Measurements from ENCODE around the gene FAM72A. TPM values are rescaled to one million over a fixed set of nuclear protein-coding genes. Genes with fewer than 3 reads are reported as not detected.
A peak's percentile ranks its signal among the peaks of the same experiment; 100 is the strongest.
"Not testable (repeated sequence)": the region's sequence is repeated elsewhere in the genome, so short reads cannot be mapped to it uniquely, and the experiment has no call there.

FAM72A gene
- 4.5 and 7.2 TPM in 2 replicates for total RNA-seq (2014; rRNA removed; shearing (Covaris generic))

DNA sequence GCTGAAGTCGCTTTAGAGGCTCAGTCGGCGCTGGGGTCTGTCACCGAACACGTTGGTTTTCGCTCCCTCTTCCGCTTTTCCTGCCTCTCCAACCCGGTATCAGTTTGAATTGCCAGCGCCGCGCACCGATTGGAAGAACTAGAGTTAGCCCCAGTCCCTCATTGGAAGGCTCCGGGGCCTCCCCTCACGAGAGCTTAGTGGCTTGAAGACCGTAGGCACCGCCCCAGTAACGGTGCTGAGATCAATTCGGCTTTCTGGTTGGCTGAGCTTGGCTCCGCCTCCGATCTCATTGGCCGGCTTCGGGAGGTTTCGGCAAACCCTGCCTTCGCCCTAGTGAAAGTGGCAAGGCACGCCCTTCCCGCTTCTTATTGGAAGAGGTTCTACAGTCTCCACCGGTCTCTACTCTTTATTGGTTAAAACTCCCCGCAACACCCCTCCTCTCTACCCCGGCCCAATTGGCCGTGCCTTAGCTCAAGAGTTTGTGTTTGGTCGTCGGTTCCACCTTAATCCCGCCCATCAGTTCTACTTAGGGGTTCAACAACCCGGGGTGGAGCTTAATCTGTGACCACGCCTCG is at the start of gene FAM72A:
Gene FAM72A, minus strand, starts transcription at position 51 of the 575 bp plus-strand sequence. CDS start 814 bp downstream, outside the sequence.
- DNase-seq (ENCODE audit: low spot score) = peak; percentile 99

DNA sequence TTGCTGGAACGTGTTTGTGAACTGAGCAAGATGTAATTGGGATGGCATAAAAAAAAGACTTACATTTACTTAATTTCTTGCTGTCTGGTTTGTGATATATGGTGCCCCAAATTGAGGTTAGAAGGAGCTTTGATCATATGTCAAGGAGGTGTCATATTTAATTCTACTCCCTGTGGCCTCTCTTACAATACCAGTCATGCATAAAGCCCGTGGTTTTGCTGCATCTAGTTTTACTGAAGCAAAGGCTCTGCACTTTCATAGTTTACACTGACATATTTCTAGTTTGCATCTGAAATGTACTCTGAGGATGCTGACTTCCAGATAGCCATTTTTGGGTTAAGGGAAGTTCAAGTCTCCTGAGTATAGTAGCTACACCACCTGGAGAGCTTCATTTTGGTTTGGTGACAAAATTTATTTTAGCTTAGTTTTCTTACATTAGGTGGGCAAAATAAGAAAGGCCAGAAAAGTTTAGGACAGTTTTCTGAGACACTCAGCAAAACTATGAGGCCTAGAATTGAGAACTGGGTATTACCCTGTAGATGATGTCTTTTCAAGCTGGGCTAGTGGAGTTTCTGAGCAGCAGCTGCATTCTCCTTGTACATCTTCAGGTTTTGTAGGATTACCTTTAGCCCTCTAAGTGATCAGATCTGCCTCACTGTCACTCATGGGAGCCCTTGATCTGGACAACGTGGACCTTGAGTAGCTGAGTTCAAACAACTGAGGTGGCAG is 48.5 kb upstream of the FAM72A start:
- DNase-seq (ENCODE audit: low spot score) = not testable (repeated sequence)

DNA sequence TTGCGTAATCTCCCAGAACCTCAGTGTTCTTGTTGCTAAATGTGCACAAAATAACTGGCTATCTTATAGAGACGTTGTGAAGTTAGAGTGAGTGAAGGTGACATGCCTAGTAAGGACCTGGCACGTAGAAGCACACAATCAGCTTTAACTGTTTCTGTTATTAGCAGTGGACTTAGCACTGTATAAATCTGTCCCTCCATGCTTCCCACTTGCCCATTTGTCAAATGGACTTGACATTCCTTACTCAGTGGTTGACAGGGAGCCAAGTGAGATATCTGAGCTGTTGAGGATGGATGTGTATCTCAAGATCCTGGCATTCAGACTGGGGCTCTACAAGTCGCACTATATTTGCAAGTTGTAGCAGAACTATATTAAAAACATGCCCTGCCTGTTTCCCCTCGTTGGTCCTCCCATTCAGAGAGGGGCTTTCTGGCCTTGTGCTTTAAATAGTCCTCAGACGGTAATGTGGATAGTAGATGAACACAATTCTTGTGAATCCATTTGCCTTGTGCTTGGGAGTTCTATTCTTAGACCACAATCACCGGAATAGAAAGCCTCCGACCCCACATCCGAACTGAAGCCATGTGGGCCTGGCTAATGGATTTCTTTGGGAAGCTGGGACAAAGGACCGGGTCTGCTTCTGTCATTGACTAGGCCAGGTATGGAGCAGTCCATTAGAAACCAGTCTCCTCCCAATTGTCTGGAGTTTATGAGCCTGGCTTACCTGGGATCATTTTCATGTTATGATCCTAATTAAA is 43.7 kb upstream of the FAM72A start:
- not testable (repeated sequence) for DNase-seq (ENCODE audit: low spot score)

DNA sequence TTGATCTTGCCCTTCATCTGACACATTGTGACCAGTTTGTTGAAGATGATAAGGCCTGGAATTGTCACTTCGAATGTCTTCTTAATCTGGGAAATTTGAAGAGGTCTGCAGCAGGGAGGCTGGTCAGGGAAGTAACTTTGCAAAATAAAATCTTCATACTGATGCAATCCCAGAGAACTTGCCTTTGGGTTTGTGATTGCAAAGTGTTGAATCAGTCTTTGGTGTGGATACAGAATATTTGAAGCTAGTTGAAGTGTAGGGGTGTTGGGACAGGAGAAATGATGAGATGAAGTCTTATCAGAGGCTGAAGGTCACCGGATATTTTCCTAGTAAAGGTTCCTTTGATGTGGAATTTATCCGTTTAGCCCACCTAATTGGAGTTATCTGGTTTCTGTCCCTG is 42.8 kb upstream of the FAM72A start:
- not testable (repeated sequence) for DNase-seq (ENCODE audit: low spot score)

DNA sequence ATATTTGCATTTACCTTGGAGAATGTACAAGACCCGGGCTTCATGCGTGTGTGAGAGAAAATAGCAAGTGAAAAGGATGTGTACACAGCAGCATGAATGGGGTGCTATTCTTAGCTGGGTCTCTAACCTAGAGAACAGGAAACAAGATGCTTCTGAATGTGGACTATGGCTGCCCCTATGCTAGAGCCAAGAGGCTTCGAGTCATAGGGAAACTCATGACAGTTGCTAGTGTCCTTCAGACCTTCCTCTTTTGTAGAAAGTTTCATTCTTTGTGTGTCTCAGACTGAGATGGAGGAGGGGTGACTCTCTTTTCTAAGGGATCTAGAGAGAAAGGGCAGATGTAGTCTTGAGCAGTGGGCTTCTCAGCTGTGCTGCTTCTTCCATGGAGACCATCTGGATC is 40.7 kb upstream of the FAM72A start:
- DNase-seq (ENCODE audit: low spot score) = not testable (repeated sequence)

DNA sequence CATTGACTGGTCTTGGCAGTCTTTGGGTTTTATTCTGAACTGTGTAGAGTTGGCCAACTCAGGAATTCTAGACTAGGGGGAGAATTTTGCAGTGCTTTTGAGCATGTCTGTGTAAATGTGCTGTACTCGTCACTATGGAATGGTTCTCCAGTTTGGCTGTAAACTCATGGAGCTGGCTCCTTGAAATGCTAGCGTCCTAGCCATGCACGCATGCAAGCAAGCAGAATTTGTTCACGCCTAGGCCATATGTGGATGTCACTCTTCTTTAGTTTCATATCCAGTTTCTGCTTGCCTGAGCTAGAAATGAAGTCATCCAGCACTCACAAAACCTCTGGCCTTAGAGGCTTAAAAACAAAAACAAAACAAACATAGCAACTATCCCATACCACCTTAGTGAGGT is 37.6 kb upstream of the FAM72A start:
- not testable (repeated sequence) for DNase-seq (ENCODE audit: low spot score)

DNA sequence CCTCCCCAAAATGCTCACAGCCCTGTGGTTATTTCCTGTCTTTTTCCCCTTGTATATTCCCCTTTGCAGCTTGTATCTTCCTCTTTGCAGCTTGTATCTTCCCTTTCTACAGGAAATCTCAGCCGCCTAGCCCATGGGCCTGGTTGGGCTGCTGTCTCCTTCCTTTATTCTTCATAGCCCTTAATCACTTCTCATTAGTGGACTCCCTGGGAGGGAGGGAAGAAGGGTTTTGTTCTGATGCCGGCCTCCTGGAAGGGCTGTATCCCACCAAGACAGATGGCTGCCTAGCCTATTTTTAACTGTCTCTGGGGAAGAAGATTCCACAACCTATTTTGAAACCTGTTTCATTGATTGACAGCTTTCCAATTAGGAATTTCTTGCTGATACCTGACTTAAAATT is 32.6 kb upstream of the FAM72A start:
- not testable (repeated sequence) for DNase-seq (ENCODE audit: low spot score)

DNA sequence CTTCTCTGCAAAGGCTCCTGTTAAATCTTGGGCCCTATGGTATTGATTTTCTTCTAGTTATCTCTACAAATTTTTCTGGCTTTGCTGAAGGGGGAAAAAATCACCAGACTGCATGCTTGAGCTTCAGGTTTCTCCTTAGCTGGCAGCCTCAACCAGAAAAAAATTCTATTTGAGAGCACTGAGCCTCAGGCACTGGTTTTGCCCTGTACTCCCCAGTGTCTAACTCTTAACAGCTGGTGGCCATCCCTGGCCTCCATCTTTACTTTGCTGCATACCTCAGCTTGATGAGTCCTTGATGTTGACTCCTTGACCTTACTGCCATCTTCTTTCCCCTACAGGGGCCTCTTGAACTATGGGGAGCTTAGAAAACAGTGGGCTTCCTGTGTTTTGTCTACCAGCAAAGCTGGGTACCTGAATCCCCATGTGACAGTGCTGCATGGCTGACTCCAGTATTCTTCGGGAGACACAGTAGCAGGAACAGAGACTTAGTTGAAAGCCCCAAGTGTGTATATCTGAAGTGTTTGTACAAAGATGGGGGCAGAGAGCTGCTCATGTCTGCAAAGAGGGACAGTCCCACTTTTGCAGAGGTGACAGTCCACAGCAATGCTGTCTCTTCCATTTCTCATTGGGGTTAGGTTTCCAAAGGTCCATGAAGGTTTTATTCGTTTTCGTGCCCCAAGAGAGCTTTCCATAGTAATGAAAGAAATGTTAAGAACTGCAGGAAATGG is 31.7 kb upstream of the FAM72A start:
- not testable (repeated sequence) for DNase-seq (ENCODE audit: low spot score)

DNA sequence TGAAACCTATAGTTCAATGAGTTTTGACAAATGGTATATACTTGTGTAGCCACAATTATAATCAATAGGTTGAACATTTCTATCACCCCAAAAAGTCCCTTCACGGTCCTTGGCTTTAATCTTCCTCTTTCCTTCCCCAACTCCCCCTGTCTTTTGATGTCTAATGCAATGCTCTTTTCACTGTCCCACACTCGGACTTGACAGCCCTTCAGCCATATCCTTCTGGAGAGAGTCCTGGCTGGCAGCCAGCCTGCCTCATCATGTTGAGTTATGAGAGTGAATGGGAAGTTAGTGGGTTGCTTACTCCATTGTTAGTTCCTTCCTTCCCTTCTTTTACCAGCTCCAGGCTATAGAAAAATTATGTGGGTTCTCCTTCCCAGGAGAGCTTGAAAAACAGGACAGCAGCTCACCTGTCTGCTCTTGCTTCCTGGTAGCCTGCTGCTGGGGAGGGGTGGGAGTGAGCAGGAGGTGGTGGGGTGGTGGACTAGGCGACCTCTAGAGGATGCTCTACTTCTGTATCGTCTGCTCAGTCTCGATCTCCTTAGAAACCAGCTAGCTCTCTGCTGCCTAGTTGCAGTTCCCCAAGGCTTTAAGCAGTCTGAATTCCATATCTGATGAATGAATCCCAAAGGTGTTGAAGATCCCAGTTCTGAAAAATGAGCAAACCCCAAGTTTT is 30.5 kb upstream of the FAM72A start:
- not testable (repeated sequence) for DNase-seq (ENCODE audit: low spot score)

DNA sequence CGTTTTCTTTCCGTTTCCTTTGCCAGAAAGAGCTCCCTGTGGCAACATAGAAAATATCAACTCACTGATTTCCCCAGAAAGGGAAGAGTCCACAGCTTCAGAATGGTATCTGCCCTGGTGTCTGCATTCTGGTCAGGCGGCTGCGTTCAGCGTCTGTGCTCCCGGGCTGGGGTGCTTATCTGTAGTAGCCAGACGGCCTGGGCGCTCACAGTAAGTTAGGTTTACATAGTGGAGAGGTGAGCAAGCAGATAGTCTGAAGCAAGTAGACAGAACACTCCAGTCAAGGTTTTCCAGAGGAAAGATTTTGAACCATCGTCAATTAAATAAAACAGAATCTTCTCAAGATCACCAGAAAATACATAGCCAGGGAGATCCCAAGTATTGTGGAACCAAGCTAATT is 29.4 kb upstream of the FAM72A start:
- not testable (repeated sequence) for DNase-seq (ENCODE audit: low spot score)

DNA sequence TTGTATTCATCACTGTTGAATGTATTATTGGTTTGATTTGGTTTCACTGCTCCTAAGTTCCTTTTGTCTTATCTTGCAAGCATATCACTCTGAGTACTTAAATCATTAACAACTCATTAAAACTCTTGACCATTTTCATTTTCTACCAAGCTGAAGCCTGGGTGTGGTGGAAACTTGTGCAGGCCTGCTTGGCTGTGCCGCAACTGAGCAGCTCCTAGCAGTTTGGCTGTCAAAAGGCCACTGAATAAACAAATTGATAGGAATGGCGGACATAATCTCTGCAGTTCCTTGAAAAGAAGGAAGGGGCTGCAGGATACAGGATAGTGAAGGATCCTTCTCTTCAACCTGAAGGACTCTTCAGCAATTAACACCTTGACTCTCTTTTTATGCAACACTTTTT is 26.6 kb upstream of the FAM72A start:
- DNase-seq (ENCODE audit: low spot score) = not testable (repeated sequence)

DNA sequence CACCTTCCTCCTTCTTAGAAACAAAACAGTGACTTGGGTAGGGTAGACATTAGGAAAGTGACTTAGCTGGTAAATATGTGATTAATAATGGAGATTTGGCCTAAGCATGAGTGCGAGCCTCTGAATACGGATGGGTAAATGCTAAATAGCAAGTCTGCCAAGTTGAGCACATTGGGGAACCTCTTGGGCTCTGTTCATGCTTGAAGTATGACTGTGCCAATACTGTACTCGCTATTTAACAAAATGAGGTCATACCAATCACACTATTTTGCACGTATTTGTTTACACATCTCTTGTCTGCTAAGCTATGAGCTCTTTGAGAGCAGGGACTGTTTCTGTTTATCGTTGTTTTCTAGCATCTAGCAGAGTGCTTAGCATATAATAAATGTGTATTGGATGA is 24.2 kb upstream of the FAM72A start:
- not testable (repeated sequence) for DNase-seq (ENCODE audit: low spot score)

DNA sequence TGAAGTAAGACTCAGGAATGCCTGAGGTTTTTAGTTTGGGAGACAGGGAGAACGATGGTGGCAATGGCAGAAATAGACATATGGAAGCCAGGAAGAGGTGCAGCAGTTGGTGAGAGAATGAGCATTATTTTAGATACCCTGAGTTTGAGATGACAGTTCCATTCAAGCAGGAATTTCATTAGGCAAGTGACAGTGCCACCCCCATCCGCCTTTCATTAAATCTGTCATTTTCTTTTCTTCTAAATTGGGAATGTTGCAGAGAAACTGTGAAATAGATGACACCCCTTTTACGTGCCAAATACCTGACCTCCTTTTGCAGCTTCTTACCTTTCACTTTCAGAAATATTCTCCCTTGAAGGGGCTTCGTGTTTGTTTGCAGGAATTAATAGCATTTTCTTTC is 22.7 kb upstream of the FAM72A start:
- DNase-seq (ENCODE audit: low spot score) = not testable (repeated sequence)

DNA sequence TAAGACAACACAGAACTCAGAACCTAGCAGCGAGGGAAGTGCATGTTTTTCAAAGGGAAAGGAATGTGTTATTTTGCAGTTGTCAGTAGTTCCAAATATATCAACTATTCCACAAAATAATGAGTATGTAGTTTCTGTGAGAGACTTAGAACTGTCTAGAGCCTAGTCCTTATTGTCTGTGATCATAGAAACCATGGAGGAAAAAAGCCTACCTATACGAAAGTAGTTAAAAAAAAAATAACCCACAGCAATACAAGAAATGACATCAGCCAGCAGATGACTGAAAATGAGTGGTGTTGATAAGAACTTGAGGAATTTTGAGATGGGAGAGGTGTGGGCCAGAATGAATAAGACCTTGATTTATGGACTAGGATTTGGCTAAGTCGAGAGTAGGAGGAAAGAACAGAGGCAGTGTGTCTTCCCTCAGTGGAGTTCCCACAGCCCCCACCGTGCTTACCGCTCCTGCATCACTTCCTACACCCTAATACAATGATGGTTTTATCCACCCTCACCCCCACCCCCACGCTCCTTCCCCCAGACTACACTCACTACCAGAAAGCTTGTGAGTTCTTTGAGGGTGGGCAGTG is 21.6 kb upstream of the FAM72A start:
- DNase-seq (ENCODE audit: low spot score) = not testable (repeated sequence)

DNA sequence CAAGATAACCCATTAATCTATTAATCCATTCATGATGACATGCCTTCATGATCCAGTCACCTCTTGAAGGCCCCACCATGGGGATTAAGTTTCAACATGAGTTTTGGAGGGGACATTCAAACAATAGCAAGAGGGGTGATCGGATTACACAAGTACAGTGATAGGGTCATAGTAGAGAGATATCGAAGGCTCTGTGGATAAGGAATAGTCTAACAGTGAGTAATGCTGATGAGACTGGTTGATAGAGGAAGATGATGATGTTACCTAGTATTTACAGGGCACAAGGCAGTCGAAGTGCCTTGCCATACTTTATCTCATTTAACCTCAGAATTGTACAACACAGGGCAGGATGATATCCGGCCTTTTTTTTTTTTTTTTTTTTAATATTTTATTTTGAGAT is 18.9 kb upstream of the FAM72A start:
- DNase-seq (ENCODE audit: low spot score) = not testable (repeated sequence)

DNA sequence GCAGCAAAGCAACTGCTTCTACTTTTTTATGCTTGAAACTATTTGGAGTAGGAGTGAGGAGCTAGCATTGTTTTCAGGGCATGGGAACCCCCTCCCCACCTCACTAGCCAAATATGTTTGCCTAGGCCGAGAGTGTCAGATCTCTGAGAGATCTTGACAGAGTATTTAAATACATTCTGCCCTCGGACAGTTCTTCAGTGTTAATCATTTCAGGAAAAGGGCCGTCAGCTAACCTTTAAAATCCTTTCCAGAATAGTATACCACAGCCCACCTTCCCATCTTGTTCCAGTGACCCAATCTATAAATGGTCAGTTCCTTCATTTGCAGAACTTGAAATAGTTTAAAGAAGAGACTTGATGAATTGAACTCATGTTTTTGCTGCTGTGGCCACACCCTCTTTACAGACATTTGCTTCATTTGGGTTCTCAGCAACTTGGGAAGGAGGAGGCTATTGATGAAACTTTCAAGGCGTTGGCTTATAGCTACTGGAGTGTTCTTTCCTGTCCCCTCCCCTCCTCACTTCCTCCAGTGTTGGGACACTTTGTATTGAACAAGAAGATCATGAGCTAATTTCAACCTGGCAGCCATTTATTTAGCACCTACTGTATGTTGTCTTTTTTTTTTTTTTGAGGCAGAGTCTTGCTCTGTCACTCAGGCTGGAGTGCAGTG is 17.8 kb upstream of the FAM72A start:
- DNase-seq (ENCODE audit: low spot score) = not testable (repeated sequence)

DNA sequence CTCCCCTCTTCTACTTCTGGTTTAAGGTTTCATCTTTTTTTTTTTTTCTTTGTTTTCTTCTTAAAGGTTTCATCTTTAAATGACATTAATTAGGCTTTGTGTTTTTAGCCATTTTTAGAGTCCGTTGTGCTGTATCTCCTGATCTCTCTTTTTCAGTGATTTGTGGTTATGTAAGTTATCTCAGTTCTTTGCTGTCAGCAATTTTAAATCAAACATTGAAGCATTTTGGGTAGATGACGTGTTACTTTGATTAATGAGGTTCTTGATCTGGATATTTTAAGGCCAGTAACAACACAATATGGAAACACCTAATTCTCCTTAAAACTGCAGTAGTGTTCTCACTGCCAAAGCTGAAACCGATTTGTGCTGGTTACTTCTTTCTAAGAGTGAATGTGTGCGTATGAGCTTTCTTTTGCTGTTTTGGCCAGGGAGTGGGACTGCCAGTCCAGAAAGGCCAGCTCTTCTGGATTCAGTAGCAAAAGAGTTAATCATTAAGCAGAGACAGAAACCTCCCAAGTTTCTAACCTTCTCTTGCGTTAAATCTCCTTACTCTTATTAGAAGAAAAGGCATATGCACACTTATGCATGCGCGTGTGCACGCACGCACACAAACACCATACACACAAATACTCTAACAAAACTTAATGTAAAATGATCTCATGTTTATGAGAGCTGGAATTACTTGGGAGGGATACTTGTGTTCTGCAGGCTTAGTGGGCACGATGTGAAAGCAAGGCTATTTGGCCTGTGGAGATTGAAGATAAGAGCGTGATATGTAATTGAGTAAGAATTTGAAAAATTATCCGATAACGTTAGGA is 17.1 kb upstream of the FAM72A start:
- not testable (repeated sequence) for DNase-seq (ENCODE audit: low spot score)

DNA sequence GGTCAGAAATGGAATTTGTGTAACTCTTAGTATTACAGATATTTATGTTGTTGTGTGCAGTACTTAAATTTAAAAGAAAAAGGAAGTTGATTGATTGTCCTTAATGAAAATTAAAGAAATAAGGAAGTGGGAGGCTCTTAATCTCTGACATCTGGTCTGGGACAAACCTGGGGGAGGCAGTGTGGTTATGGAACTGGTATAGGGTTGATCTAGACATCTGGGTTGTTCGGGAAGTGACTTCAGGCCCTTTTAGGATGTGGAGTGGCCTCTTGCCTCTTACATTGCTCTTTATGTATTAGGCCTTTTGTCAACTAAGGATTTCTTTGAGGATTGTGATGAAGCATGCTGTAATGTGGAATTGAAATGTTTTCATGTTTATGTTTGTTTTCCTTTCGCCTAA is 16.1 kb upstream of the FAM72A start:
- not testable (repeated sequence) for DNase-seq (ENCODE audit: low spot score)

DNA sequence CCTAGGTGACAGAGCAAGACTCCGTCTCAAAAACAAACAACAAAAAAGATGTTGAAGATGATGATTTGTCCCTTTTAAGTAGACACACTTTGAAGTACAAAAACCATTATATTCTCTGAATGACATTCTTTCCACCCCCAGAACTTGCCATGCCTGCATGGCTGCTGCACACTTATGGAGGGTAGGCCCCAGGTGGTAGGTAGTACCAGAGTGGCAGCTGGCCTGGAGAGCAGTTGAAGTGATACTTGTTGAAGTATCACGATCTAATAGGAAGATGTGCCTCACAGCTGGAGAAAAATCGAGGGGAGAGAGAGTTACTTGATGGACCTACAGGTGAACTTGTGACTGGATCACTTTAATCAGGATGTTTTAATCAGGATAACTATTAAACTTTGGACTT is 15.6 kb upstream of the FAM72A start:
- DNase-seq (ENCODE audit: low spot score) = not testable (repeated sequence)
